IPS DF 19.7 (cell line): Measurements from ENCODE around the gene KCNMA1.

Experiments
- DNase-seq: peaks from one replicate; pipeline ENCODE4 v3.0.0-alpha.2; 2013; ENCODE audit warnings: low read depth, low spot score

Gene KCNMA1

DNA sequence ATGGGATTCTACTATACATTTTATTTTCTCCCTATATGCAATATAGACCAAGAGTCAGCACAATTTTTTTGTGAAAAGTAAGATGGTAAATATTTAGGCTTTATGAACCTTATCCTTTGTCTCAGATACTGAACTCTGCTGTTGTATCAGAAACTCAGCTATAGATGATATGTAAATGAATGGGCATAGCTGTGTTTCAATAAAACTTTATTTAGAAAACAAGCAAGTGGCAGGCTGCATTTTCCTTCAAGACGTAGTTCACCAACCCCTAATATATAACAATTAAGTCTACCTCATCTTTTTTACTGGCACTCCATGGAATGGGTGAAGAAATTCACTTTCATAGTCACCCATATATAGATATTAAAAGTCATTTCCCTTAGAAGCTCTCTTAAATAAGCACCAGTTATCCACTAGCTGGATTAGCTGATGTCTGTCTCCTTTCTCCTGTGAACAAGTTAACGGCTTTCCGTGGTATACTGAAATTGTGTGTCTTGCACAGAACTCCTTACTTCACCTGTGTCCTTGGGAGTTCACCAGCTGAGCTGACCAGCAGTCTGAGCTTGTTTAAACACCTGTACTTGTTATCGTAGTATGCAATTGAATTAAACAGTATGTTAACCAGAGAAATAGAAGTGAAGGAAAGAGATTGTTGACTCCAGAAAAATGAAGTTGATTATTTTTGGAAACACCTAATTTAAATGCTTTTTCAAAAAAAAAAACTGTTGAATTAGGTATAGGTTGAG lies 770.6 kb downstream of the KCNMA1 start:
- DNase-seq = no peak

GRCh38 chr10:76864922-76865321 lies 772.7 kb downstream of the KCNMA1 start:
- DNase-seq = no peak

GRCh38 chr10:76858721-76859120 lies 778.9 kb downstream of the KCNMA1 start:
- DNase-seq = no peak

DNA sequence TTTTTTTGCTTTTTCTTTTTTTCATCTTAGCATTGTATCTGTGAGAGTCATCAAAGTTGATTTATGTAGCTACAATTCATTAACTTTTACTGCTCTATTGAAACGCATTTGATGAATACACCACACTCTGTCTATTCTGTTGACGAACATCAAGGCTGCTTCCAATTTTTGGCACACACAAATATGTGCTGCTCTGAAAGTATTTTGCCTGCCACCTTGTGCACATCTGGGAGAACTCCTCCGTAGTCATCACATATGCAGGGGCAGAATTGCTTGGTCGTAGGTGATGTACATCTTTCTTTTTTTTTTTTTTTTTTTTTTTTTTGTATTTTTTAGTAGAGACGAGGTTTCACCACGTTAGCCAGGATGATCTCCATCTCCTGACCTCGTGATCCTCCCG lies 796.8 kb downstream of the KCNMA1 start:
- DNase-seq = no peak

GRCh38 chr10:76839276-76839675 lies 798.3 kb downstream of the KCNMA1 start:
- DNase-seq = no peak

- DNase-seq = no peak
Observed at GRCh38 chr10:76830218-76830617, 807.4 kb downstream of the KCNMA1 start.

DNA sequence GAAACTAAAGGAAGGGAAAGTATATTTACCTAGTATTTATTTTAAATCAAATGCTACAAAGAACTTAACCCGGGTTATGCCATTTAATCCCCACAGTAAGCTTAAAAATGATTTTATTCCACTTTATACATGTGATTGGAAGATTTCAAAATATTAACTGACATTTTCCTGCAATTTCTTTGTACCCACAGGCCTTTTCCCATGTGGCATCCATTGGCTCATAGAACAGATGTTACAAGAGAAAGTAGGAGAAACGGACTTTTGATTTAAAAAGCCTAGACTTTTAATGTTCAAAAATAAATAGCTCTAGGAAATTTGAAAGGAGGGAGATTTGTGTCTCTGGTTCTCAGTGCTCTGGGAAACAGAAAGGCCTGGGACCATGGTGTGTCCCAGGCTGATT lies 807.9 kb downstream of the KCNMA1 start:
- no peak for DNase-seq
